SU-DHL-6 (cell line): Measurements from ENCODE around the gene TSPAN10.
A peak's percentile ranks its signal among the peaks of the same experiment; 100 is the strongest.

ENCODE experiments used
- H2AFZ ChIP-seq: fragments of 200-600 bp; sonication (generic); 2 replicates; pipeline ENCODE4 v1.6.1; 2014; ENCODE audit warnings: low read depth, mild to moderate bottlenecking, moderate library complexity, mixed read lengths, antibody characterized with exemption, low read length; ENCODE audit not compliant: severe bottlenecking
- H3F3A ChIP-seq: fragments of 200-600 bp; shearing (Covaris generic); 2 replicates; pipeline ENCODE4 v1.6.0; 2016; ENCODE audit warnings: antibody characterized with exemption, mild to moderate bottlenecking; ENCODE audit not compliant: insufficient read depth
- H3K27ac ChIP-seq: fragments of 200-600 bp; sonication (generic); 2 replicates; pipeline ENCODE4 v1.5.1; 2016; ENCODE audit warnings: low read depth, mild to moderate bottlenecking, low read length, moderate library complexity, mixed read lengths
- H3K27me3 ChIP-seq: fragments of 200-600 bp; sonication (generic), shearing (Covaris generic); 2 replicates; pipeline ENCODE4 v1.6.0; 2014; ENCODE audit warnings: mild to moderate bottlenecking, low read length
- H3K36me3 ChIP-seq: fragments of 200-600 bp; sonication (generic); 2 replicates; pipeline ENCODE4 v1.6.1; 2014; ENCODE audit warnings: mild to moderate bottlenecking, low read length, mixed read lengths
- H3K4me2 ChIP-seq: fragments of 300-600, 200-600 bp; shearing (Covaris generic), sonication (generic); 2 replicates; pipeline ENCODE4 v1.6.0; 2014; ENCODE audit warnings: low read length, low read depth, mild to moderate bottlenecking; ENCODE audit not compliant: poor library complexity, severe bottlenecking
- H3K4me3 ChIP-seq: fragments of 200-600 bp; sonication (generic); 2 replicates; pipeline ENCODE4 v1.5.1; 2014; ENCODE audit warnings: antibody characterized with exemption, low read length, mild to moderate bottlenecking, mixed read lengths; ENCODE audit not compliant: insufficient read depth, poor library complexity, severe bottlenecking
- H3K79me2 ChIP-seq: fragments of 200-600 bp; sonication (generic); 2 replicates; pipeline ENCODE4 v1.6.1; 2014; ENCODE audit warnings: mild to moderate bottlenecking, low read length, moderate library complexity; ENCODE audit not compliant: insufficient read depth
- H3K9ac ChIP-seq: fragments of 200-600 bp; sonication (generic); 2 replicates; pipeline ENCODE4 v1.7.0; 2014; ENCODE audit warnings: mild to moderate bottlenecking, low read length
- H3K9me2 ChIP-seq: fragments of 200-600 bp; sonication (generic); replicated peaks from 2 replicates; pipeline ENCODE4 v1.6.1; 2014; ENCODE audit warnings: low read length; ENCODE audit not compliant: insufficient read depth
- H3K9me3 ChIP-seq: fragments of 200-600 bp; sonication (generic); 2 replicates; pipeline ENCODE4 v1.6.1; 2014; ENCODE audit warnings: low read length, mixed read lengths; ENCODE audit not compliant: insufficient read depth
- H4K20me1 ChIP-seq: fragments of 200-600 bp; sonication (generic); 2 replicates; pipeline ENCODE4 v1.6.1; 2014; ENCODE audit warnings: low read depth, mild to moderate bottlenecking, antibody characterized with exemption, low read length, moderate library complexity, mixed read lengths
- EZH2phosphoT487 ChIP-seq: fragments of 200-600 bp; sonication (generic), shearing (Covaris generic); conservative IDR thresholded peaks from 2 replicates; pipeline ENCODE4 v1.6.1; 2018; ENCODE audit warnings: mild to moderate bottlenecking, antibody characterized with exemption, low read length, moderate library complexity, mixed read lengths
- TF ChIP-seq, protein P1 (sequence below): fragments of 200-600 bp; sonication (generic); IDR thresholded peaks from one replicate; pipeline ENCODE4 v1.5.1; 2017; ENCODE audit warnings: antibody characterized with exemption, mild to moderate bottlenecking, low read length, moderate library complexity; ENCODE audit not compliant: insufficient read depth, poor library complexity, severe bottlenecking

The TSPAN10 gene

DNA sequence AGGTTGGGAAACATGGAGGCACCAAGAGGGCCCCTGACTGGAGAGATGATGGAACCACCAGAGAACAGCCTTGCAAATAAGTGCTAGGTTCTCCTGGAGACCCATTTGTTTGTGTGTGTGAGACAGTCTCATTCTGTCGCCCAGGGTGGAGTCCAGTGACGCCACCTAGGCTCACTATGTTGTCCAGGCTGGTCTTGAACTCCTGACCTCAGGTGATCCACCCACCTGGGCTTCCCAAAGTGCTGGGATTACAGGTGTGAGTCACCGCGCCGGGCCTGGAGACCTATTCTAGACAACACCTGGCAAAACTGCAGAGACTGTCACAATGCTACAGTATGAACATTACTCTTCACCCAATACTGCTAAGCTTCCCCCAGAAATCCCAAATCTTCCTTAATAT is 1.6 kb upstream of the TSPAN10 start:
- peak overlapping the region; percentile 86 for H3K4me3 ChIP-seq
- H2AFZ ChIP-seq = no peak overlapping the region
- no peaks in the 10 kb centered on the region for H3K36me3 ChIP-seq
- no peaks in the 10 kb centered on the region for H3K9me3 ChIP-seq
- peak overlapping the region; percentile 96 for H3K9ac ChIP-seq
- peaks cover 54% of the 10 kb centered on the region for H3K79me2 ChIP-seq
- H3K27me3 ChIP-seq = no peaks in the 10 kb centered on the region
- H3F3A ChIP-seq = no peaks in the 10 kb centered on the region
- TF ChIP-seq, protein P1, sequence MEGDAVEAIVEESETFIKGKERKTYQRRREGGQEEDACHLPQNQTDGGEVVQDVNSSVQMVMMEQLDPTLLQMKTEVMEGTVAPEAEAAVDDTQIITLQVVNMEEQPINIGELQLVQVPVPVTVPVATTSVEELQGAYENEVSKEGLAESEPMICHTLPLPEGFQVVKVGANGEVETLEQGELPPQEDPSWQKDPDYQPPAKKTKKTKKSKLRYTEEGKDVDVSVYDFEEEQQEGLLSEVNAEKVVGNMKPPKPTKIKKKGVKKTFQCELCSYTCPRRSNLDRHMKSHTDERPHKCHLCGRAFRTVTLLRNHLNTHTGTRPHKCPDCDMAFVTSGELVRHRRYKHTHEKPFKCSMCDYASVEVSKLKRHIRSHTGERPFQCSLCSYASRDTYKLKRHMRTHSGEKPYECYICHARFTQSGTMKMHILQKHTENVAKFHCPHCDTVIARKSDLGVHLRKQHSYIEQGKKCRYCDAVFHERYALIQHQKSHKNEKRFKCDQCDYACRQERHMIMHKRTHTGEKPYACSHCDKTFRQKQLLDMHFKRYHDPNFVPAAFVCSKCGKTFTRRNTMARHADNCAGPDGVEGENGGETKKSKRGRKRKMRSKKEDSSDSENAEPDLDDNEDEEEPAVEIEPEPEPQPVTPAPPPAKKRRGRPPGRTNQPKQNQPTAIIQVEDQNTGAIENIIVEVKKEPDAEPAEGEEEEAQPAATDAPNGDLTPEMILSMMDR = no peak
- no peak for TF ChIP-seq EZH2phosphoT487
- no peaks in the 10 kb centered on the region for H3K9me2 ChIP-seq
- no peak overlapping the region for H3K27ac ChIP-seq
- no peaks in the 10 kb centered on the region; the same call in 1 of the 2 replicates for H4K20me1 ChIP-seq
- H3K4me2 ChIP-seq = peak overlapping the region; percentile 82

DNA sequence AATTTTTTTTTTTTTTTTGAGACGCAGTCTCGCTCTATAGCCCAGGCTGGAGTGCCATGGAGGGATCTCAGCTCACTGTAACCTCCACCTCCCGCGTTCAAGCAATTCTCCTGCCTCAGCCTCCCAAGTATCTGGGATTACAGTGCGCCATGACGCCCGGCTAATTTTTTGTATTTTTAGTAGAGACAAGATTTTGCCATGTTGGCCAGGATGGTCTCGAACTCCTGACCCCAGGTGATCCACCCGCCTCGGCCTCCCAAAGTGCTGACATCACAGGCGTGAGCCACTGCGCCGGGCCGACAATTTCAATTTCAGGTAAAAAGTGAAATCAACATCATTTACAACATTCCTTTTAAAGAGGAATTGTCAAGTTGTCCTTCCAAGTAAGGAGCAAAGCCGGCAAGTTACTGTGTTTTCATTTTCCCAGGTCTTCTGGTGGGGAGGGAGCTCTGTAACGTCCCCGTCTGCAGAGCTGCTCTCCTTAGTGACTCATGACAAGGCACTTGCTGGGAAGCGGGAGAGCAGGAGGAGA is 957 bp upstream of the TSPAN10 start:
- peak overlapping the region; percentile 82 for H3K4me2 ChIP-seq
- H3K36me3 ChIP-seq = no peaks in the 10 kb centered on the region
- 0 out of 2 replicates have a peak overlapping the region, but pooled peaks have one; percentile 31 for H3K27ac ChIP-seq
- no peaks in the 10 kb centered on the region for H3K9me2 ChIP-seq
- no peak overlapping the region for H2AFZ ChIP-seq
- H3K27me3 ChIP-seq = no peaks in the 10 kb centered on the region
- H3K79me2 ChIP-seq = peaks cover 54% of the 10 kb centered on the region
- no peaks in the 10 kb centered on the region for H3K9me3 ChIP-seq
- H3F3A ChIP-seq = no peaks in the 10 kb centered on the region
- no peaks in the 10 kb centered on the region; the same call in 1 of the 2 replicates for H4K20me1 ChIP-seq
- TF ChIP-seq, protein P1 = no peak
- no peak for TF ChIP-seq EZH2phosphoT487
- H3K9ac ChIP-seq = peak overlapping the region; percentile 96
- H3K4me3 ChIP-seq = peak overlapping the region; percentile 86

DNA sequence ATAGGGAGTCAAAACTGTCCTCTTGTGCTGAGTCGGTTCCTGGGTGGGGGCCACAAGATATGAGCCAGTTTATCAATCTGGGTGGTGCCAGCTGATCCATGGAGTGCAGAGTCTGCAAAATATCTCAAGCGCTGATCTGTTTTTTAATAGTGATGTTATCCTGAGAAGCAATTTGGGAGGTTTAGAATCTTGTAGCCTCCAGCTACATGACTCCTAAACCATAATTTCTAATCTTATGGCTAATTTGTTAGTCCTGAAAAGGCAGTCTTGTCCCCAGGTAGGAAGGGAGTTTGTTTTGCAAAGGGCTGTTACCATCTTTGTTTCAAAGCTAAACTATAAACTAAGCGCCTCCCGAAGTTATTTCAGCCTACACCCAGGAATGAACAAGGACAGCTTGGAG is 1.7 kb downstream of the TSPAN10 start:
- H3K27me3 ChIP-seq = no peaks in the 10 kb centered on the region
- H3K27ac ChIP-seq = no peak overlapping the region
- peaks cover 30% of the 10 kb centered on the region for H3K79me2 ChIP-seq
- no peaks in the 10 kb centered on the region for H3K9me3 ChIP-seq
- H2AFZ ChIP-seq = no peak overlapping the region
- no peaks in the 10 kb centered on the region for H3F3A ChIP-seq
- TF ChIP-seq, protein P1 = no peak
- no peak for TF ChIP-seq EZH2phosphoT487
- H3K9me2 ChIP-seq = no peaks in the 10 kb centered on the region
- no peak overlapping the region for H3K4me2 ChIP-seq
- H3K9ac ChIP-seq = no peak overlapping the region
- H3K36me3 ChIP-seq = no peaks in the 10 kb centered on the region
- H4K20me1 ChIP-seq = no peaks in the 10 kb centered on the region; the same call in 1 of the 2 replicates
- H3K4me3 ChIP-seq = no peak overlapping the region
